HepG2 (cell line): Measurements from ENCODE around the gene IRF3. TPM values are rescaled to one million over a fixed set of nuclear protein-coding genes. Genes with fewer than 3 reads are reported as not detected.
A peak's percentile ranks its signal among the peaks of the same experiment; 100 is the strongest.

ENCODE experiments used
- ATF7 ChIP-seq, 2 experiments: fragments of 450-650 bp in 1 of 2; sonication (generic) in 1 of 2; formaldehyde crosslinking in 1 of 2; IDR thresholded peaks; 2 replicates each; pipeline versions ENCODE4 v1.4.0 to v1.6.1; 2016 to 2020; ENCODE audit warnings: antibody characterized with exemption in 1 of 2, mild to moderate bottlenecking in 1 of 2, missing genetic modification reagents in 1 of 2
- CCAR2 ChIP-seq: fragments of 200-400 bp; formaldehyde crosslinking; optimal IDR thresholded peaks from 2 replicates; pipeline ENCODE3; 2018; ENCODE audit warnings: low read depth, mild to moderate bottlenecking, low read length, moderate library complexity
- CTCF ChIP-seq: sonication (generic); formaldehyde crosslinking; IDR thresholded peaks from 2 replicates; pipeline ENCODE4 v1.5.0; 2020; ENCODE audit warnings: mild to moderate bottlenecking, missing genetic modification reagents, moderate library complexity
- FOXO1 ChIP-seq: sonication (generic); formaldehyde crosslinking; IDR thresholded peaks from 2 replicates; pipeline ENCODE4 v1.4.0; 2020; ENCODE audit warnings: missing genetic modification reagents
- GABPB1 ChIP-seq: IDR thresholded peaks from 2 replicates; pipeline ENCODE4 v1.6.1; 2016; ENCODE audit warnings: mild to moderate bottlenecking, missing genetic modification reagents, moderate library complexity, missing compliant biosample characterization
- GMEB1 ChIP-seq: sonication (generic); formaldehyde crosslinking; IDR thresholded peaks from 2 replicates; pipeline ENCODE4 v1.5.1; 2020; ENCODE audit warnings: missing genetic modification reagents, mild to moderate bottlenecking, borderline replicate concordance
- HCFC1 ChIP-seq: fragments of 150-350 bp; IDR thresholded peaks from 2 replicates; pipeline ENCODE4 v1.6.1; 2014; ENCODE audit warnings: low read depth, low read length
- HDAC2 ChIP-seq: sonication (generic); formaldehyde crosslinking; IDR thresholded peaks from 2 replicates; pipeline ENCODE4 v1.4.0; 2020; ENCODE audit warnings: missing genetic modification reagents
- HOMEZ ChIP-seq: IDR thresholded peaks from 2 replicates; pipeline ENCODE4 v1.6.1; 2016; ENCODE audit warnings: low read depth
- IRF2 ChIP-seq: IDR thresholded peaks from 2 replicates; pipeline ENCODE4 v1.6.1; 2018; ENCODE audit warnings: missing genetic modification reagents, missing compliant biosample characterization
- KMT2A ChIP-seq: sonication (generic); formaldehyde crosslinking; IDR thresholded peaks from 2 replicates; pipeline ENCODE4 v1.4.0; 2020; ENCODE audit warnings: missing genetic modification reagents
- KMT2B ChIP-seq: IDR thresholded peaks from 2 replicates; pipeline ENCODE4 v1.6.1; 2016; ENCODE audit warnings: missing genetic modification reagents, missing compliant biosample characterization
- MAFG ChIP-seq: sonication (generic); formaldehyde crosslinking; IDR thresholded peaks from 2 replicates; pipeline ENCODE4 v1.5.1; 2020; ENCODE audit warnings: mild to moderate bottlenecking, missing genetic modification reagents
- NR2F6 ChIP-seq, 2 experiments: IDR thresholded peaks; 2 replicates each; pipeline ENCODE4 v1.6.1; 2016; ENCODE audit warnings: antibody characterized with exemption in 1 of 2, mild to moderate bottlenecking in 1 of 2
- RBFOX2 ChIP-seq: fragments of 200-400 bp; formaldehyde crosslinking; IDR thresholded peaks from 2 replicates; pipeline ENCODE4 v1.6.1; 2017; ENCODE audit warnings: low read depth, mild to moderate bottlenecking, low read length
- RBM39 ChIP-seq: fragments of 200-400 bp; formaldehyde crosslinking; IDR thresholded peaks from one replicate; pipeline ENCODE4 v1.6.1; 2018; ENCODE audit warnings: antibody characterized with exemption, mild to moderate bottlenecking, low read depth, low read length; ENCODE audit not compliant: poor library complexity, severe bottlenecking
- ZBTB7B ChIP-seq: sonication (generic); formaldehyde crosslinking; IDR thresholded peaks from 2 replicates; pipeline ENCODE4 v1.4.0; 2020; ENCODE audit warnings: missing genetic modification reagents
- ZFX ChIP-seq: sonication (generic); formaldehyde crosslinking; IDR thresholded peaks from 2 replicates; pipeline ENCODE4 v1.4.0; 2020; ENCODE audit warnings: mild to moderate bottlenecking, low read depth, missing genetic modification reagents, moderate library complexity
- ZNF3 ChIP-seq: IDR thresholded peaks from 2 replicates; pipeline ENCODE4 v1.7.0; 2017; ENCODE audit warnings: inconsistent platforms
- ZNF616 ChIP-seq: sonication (generic); formaldehyde crosslinking; IDR thresholded peaks from 2 replicates; pipeline ENCODE4 v1.5.0; 2020; ENCODE audit warnings: low read depth, mild to moderate bottlenecking, missing genetic modification reagents
- ZNF619 ChIP-seq: sonication (generic); formaldehyde crosslinking; IDR thresholded peaks from 2 replicates; pipeline ENCODE4 v1.4.0; 2020; ENCODE audit warnings: mild to moderate bottlenecking, missing genetic modification reagents
- ZNF652 ChIP-seq: IDR thresholded peaks from 2 replicates; pipeline ENCODE4 v1.6.1; 2016; ENCODE audit warnings: low read depth, borderline replicate concordance
- ZNF75D ChIP-seq: sonication (generic); formaldehyde crosslinking; IDR thresholded peaks from 2 replicates; pipeline ENCODE4 v1.8.1; 2023; ENCODE audit warnings: missing genetic modification reagents, mild to moderate bottlenecking, borderline replicate concordance
- ZNF788 ChIP-seq: sonication (generic); formaldehyde crosslinking; IDR thresholded peaks from 2 replicates; pipeline ENCODE4 v1.5.0; 2020; ENCODE audit warnings: mild to moderate bottlenecking, missing genetic modification reagents, borderline replicate concordance
- ZNF850 ChIP-seq: sonication (generic); formaldehyde crosslinking; conservative IDR thresholded peaks from 2 replicates; pipeline ENCODE4 v1.9.0; 2021; ENCODE audit warnings: mild to moderate bottlenecking, missing genetic modification reagents
- polyA plus RNA-seq, 8 experiments: library from polyadenylated mRNA; depleted of rRNA in 3 of 8; stranded (reverse) in 7 of 8; unstranded in 1 of 8; fragments of >200 nt; fragmentation: Illumina TruSeq in 4 of 8; extraction: Trizol in 4 of 8; gene quantifications; 2 replicates each; pipeline versions ENCODE4 v1.2.1 to v1.2.3, GENCODE V29; 2011 to 2016; ENCODE audit warnings: low read depth in 4 of 8, missing spikeins in 1 of 8, mixed read lengths in 1 of 8; ENCODE audit not compliant: insufficient read depth in 1 of 8
- total RNA-seq, 5 experiments: library from RNA; depleted of rRNA; stranded (reverse); fragments of >200 nt; fragmentation: Illumina TruSeq; extraction: Trizol; gene quantifications; 2 replicates each; pipeline ENCODE4 v1.2.3, GENCODE V29; 2016; ENCODE audit warnings: low read depth in 1 of 5

The IRF3 gene
- total and polyA plus RNA-seq, 2 of the 13 experiments (the other 11 are each of a cell fraction or from before 2014, with no cell fraction given): 61.9 to 65.5 TPM

GRCh38 chr19:49680421-49681351 is 15.0 kb upstream of the IRF3 start (continued):
- TF ChIP-seq HDAC2 (CRISPR knock-in tag) (0 out of 2 replicates have a peak, but pooled peaks have one; percentile 32), ATF7 (IDR thresholded peaks at IDR 0.05) (no peak), ATF7 (CRISPR knock-in tag; IDR thresholded peaks at IDR 0.05) (no peak), ZFX (CRISPR knock-in tag) (peak; percentile 44; the same call in 1 of the 2 replicates), HOMEZ (CRISPR knock-in tag) (0 out of 2 replicates have a peak, but pooled peaks have one; percentile 21), FOXO1 (CRISPR knock-in tag) (no peak), ZNF3 (CRISPR knock-in tag) (no peak), HCFC1 (peak; percentile 32; the same call in 1 of the 2 replicates), KMT2B (CRISPR knock-in tag) (peak; percentile 65), ZNF652 (no peak), GMEB1 (peak; percentile 16; the same call in 1 of the 2 replicates), MAFG (CRISPR knock-in tag) (no peak), ZNF616 (CRISPR knock-in tag) (no peak), ZNF75D (no peak), IRF2 (CRISPR knock-in tag) (no peak), GABPB1 (CRISPR knock-in tag) (peak; percentile 62; the same call in 1 of the 2 replicates), CCAR2 (no peak), ZBTB7B (CRISPR knock-in tag) (no peak; the same call in 1 of the 2 replicates), NR2F6 (IDR thresholded peaks at IDR 0.05) (no peak), NR2F6 (CRISPR knock-in tag; IDR thresholded peaks at IDR 0.05) (peak; percentile 52; the same call in 1 of the 2 replicates), ZNF850 (CRISPR knock-in tag) (no peak), ZNF788 (CRISPR knock-in tag) (peak; percentile 61; the same call in 1 of the 2 replicates), RBFOX2 (peak; percentile 69), CTCF (CRISPR knock-in tag) (peak; percentile 95), RBM39 (peak; percentile 51), ZNF619 (0 out of 2 replicates have a peak, but pooled peaks have one; percentile 29), KMT2A (0 out of 2 replicates have a peak, but pooled peaks have one; percentile 27)
